Measurements from ENCODE around the gene IGSF8.

IGSF8 gene

DNA sequence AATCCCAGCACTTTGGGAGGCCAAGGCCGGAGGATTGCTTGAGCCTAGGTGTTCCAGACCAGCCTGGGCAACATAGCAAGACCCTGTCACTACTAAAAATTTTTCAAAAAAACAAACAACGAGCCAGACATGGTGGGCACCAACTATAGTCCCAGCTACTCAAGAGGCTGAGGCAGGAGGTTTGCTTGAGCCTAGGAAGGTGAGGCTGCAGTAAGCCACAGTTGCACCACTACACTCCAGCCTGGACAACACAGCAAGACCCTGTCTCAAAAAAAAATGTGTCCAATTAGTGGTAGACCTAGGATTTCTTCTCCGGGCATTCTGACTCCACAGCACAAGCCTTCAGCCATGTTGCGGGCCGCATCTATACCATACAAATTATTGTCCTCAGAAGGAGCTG is 6.7 kb upstream of the IGSF8 start:
- no peak for DNase-seq (ENCODE audit: low read depth)

- no peak for DNase-seq (ENCODE audit: low read depth)
Measured at GRCh38 chr1:160104486-160104885, 6.1 kb upstream of the IGSF8 start.

DNA sequence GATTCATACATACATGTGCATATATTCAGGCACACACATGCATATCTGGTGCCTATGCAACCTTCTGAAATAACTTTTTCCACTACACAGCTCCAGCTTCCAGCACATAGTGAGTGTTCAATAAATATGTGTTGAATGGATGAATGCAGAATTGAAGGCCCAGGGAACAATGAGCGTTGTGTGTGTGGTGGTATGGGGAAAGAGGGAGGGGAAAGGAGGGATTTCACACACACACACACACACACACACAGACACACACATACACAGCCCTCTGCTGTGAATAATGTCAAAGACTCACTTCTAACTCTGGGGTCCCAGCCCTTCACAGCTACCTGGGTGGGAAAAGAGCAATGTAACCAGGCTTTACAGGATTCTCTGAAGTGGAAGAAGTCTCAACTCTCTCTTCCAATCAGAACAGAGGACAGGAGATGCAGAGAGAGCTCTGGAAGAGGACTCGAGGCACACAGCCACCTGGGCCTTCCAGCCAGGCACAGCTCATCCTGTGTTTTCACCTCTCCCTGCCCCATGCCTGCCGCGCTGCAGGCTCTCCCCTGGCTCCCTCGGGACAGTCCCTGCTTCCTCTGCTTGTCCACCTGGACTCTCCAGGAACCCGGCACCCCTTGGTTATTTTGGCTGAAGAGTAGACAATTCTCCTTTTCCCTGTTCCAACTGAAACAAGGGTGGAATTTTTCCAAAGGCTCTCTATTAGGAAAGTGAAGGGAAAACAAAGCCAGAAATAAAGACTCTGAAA is 5.4 kb upstream of the IGSF8 start:
- DNase-seq (ENCODE audit: low read depth): no peak

- DNase-seq (ENCODE audit: low read depth): no peak
Measured at GRCh38 chr1:160101717-160102522, 3.5 kb upstream of the IGSF8 start.

DNA sequence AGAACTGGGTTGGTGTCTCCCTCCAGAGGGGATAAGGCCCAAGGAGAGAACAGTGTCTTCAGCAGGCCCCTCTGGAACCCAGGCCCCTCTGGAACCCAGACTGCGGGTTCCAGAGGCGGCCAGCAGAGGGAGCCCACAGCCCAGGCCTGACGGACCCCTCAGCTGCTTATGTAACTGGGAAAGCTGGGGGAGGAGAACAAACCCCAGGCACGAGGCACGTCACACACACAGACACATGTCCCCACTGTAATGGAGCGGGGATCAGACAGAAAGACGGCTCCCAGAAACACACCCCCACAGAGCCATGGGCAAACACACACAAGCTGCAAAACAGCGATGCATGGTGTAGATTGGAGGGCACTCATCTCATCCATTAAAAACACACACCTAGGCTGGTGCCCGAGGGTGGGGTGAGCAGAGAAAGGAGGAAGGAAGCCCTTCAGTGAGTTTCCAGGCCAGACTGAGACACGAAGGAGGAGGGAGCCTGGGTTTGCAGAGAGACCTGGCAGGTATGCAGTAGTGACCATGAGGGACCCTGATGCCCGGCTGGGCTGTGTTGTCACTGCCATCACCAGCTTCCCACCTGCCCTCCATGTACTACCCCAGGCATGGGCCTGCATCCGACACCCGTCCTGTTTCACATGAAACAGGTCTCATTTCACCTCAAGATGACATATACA is 2.8 kb upstream of the IGSF8 start:
- DNase-seq (ENCODE audit: low read depth): peak; percentile 68

- no peak for DNase-seq (ENCODE audit: low read depth)
Measured at GRCh38 chr1:160099716-160100375, 1.4 kb upstream of the IGSF8 start.

GRCh38 chr1:160098852-160099561 is 588 bp upstream of the IGSF8 start:
- peak; percentile 98 for DNase-seq (ENCODE audit: low read depth)

- no peak for DNase-seq (ENCODE audit: low read depth)
Measured at GRCh38 chr1:160097151-160097910, 1.1 kb downstream of the IGSF8 start.

DNA sequence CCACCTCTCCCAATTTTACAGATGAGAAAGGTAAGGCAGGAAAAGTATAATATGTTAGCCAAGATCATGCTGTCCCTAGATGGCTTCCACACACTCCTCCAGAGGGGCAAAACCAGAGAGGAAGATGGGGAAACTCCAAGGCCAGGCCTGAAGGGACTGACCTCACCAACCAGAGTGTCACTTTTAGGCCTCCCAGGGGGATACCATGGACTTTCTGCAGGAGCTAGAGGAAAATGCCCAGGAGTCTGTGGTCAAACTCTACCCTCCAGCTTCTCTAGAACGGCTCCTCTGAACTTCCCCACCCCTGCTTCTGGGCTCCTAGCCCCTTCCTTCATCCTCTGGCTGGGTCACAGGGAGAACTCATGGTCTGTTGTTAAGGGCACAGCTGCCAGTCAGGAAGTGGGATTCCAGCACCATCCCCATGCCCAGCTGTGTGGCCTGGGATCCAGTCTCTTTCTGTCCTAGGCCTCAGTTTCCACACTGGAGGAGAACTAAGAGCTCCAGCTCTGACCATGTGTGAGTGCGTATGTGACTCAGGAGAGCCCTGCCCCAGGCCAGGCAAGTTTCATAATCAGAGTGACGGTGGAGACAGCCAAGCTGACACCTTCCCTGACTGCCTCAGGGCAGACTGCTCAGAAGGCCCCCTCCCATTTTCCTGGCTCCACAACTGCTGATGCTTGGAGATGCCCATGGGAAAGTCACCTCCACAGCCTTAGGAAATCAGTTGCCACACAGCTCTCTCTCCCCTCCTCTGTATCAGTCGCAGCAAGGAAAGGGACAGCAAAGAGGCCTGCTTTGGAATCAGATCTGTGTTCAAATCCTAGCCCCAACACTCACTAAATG is 1.9 kb downstream of the IGSF8 start:
- no peak for DNase-seq (ENCODE audit: low read depth)

DNA sequence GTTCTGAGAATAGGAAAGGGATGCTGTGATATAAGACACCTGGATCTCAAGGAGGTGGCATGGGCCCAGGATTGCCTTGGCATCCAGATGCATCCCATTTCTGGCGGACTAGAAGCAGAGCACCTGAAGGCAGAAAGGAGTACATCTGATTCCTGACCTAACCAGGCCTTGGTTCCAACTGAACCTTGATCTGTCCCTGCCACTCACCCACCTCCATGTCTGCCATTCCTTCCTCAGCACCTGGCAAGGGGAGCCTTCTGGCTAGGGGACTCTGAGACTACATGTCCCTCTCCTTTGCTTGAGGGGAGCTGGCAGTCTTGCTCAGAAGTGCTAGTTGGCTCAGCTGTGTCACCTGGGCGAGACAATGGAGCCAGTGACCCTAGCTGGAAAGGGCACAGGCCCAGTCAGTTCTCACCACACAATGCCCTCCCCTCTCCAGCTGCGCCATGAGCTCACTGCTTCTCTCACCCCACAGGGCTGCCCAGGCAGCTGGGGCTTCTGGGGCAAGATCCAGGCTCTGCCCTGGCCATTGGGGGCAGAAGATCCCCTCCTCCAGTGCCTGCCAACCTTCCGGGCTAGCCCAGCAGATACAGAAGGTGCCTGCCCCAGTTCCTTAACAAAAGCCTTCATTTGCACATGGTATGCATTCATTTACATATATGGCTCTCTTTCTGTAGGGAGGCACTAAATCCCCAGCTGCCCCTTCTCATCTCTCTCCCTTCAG is 2.9 kb downstream of the IGSF8 start:
- no peak for DNase-seq (ENCODE audit: low read depth)

- no peak for DNase-seq (ENCODE audit: low read depth)
Measured at GRCh38 chr1:160094806-160095205, 3.6 kb downstream of the IGSF8 start.

DNA sequence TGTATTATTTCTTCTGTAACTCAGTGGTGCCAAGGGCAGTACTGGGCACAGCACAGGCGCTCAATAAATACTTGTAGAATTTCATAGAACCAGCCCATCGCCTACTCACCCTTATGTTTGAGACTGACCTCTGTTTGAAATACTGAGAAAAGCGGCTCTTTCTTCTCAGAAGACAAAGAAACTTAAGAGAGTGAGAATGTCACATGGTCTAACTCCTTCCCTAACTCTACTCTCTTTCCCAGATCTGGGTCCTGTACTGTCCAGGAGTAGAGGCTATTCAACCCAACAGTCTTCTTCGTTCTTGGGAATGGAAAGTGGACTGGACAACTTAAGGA is 4.2 kb downstream of the IGSF8 start:
- no peak for DNase-seq (ENCODE audit: low read depth)

GRCh38 chr1:160093624-160094290 is 4.7 kb downstream of the IGSF8 start:
- DNase-seq (ENCODE audit: low read depth): no peak

DNA sequence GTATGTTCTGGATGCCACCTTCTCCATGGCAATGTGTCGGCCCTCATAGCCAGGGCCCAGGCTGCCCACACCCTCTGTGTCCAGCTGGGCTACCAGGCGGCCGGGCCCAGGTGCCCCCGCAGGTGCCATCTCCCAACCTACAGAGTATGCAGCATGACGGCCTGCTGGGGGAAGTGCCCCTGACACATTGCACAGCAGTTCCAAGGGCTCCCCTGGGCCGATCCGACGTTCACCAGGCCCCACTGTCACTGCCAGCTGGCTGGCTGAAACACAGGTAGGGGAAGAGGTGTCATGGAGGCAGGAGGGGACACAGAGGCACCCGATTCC is 5.4 kb downstream of the IGSF8 start:
- DNase-seq (ENCODE audit: low read depth): no peak

GRCh38 chr1:160092366-160093068 is 5.9 kb downstream of the IGSF8 start:
- no peak for DNase-seq (ENCODE audit: low read depth)

DNA sequence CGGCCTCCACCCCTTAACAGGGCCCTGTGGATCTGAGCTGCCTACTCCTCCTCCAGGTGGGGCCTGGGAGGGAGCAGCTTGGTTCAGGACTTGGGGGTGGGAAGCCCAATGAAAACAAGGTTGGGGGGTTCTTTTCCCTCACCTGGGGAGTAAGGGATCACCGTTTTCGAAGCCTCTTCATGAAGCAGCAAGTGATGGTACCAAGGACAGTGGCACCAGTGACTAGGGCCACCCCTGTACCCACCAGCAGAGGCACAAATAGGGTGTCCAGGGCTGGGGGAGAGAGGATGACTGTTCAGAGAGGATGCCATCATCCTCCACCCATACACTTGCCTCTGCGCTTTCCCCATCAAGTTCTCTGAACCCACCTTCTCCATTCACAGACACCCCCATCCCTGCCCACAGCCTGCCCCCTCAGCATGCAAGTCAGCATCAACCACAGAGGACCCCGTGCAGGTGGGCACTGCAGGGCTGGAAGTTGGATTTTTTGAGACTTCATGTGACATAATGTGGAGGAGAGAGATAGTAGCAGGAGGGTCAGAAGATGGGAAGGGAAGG is 6.7 kb downstream of the IGSF8 start:
- DNase-seq (ENCODE audit: low read depth): no peak

DNA sequence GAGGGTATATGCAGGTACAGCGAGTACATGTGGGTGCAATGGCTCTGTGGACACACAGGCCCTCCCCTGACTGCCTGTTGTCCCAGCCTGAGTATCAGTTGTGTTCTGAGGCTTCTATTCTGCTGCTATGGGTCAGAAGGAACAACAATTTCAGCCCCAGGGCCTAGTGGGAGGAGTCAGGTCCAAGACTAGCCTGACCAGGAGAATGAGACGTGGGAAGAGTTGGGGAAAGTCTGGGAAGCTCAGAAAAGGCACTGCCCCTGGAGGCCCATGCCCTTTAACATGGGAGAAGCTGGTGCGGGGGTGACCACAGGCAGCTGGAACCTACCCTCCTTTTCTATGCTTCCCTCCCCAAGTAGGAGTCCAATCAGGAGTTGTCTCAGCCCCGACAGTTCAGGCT is 7.7 kb downstream of the IGSF8 start:
- no peak for DNase-seq (ENCODE audit: low read depth)

- DNase-seq (ENCODE audit: low read depth): no peak
Measured at GRCh38 chr1:160089883-160090282, 8.5 kb downstream of the IGSF8 start.

All from T follicular helper cell (primary cell).